HepG2 (cell line): ENCODE measurements around the gene ZNF541. TPM values are rescaled to one million over a fixed set of nuclear protein-coding genes. Genes with fewer than 3 reads are reported as not detected.

Source experiments
- CREM ChIP-seq, 2 experiments: sonication (generic) in 1 of 2; formaldehyde crosslinking in 1 of 2; IDR thresholded peaks; 2 replicates each; pipeline versions ENCODE4 v1.4.0 to v1.6.1; 2016 to 2020; ENCODE audit warnings: antibody characterized with exemption in 1 of 2, mild to moderate bottlenecking in 1 of 2, missing genetic modification reagents in 1 of 2
- GATAD2A ChIP-seq: IDR thresholded peaks from 2 replicates; pipeline ENCODE4 v1.6.1; 2016
- KDM3A ChIP-seq: IDR thresholded peaks from 2 replicates; pipeline ENCODE4 v1.6.1; 2018; ENCODE audit warnings: low read depth, missing compliant biosample characterization
- ZNF337 ChIP-seq: sonication (generic); formaldehyde crosslinking; IDR thresholded peaks from 2 replicates; pipeline ENCODE4 v1.5.1; 2020; ENCODE audit warnings: missing genetic modification reagents, low read depth, mild to moderate bottlenecking, borderline replicate concordance
- polyA plus RNA-seq, 8 experiments: library from polyadenylated mRNA; depleted of rRNA in 3 of 8; stranded (reverse) in 7 of 8; unstranded in 1 of 8; fragments of >200 nt; fragmentation: Illumina TruSeq in 4 of 8; extraction: Trizol in 4 of 8; gene quantifications; 2 replicates each; pipeline versions ENCODE4 v1.2.1 to v1.2.3, GENCODE V29; 2011 to 2016; ENCODE audit warnings: low read depth in 4 of 8, missing spikeins in 1 of 8, mixed read lengths in 1 of 8; ENCODE audit not compliant: insufficient read depth in 1 of 8
- total RNA-seq, 5 experiments: library from RNA; depleted of rRNA; stranded (reverse); fragments of >200 nt; fragmentation: Illumina TruSeq; extraction: Trizol; gene quantifications; 2 replicates each; pipeline ENCODE4 v1.2.3, GENCODE V29; 2016; ENCODE audit warnings: low read depth in 1 of 5
- TF ChIP-seq, protein P1 (sequence below): sonication (generic); formaldehyde crosslinking; IDR thresholded peaks from 2 replicates; pipeline ENCODE4 v1.4.0; 2020; ENCODE audit warnings: missing genetic modification reagents
- TF ChIP-seq, protein P2 (sequence below): sonication (generic); formaldehyde crosslinking; IDR thresholded peaks from 2 replicates; pipeline ENCODE4 v1.4.0; 2020; ENCODE audit warnings: mild to moderate bottlenecking, missing genetic modification reagents

The ZNF541 gene
- total and polyA plus RNA-seq, 2 of the 13 experiments (the other 11 are each of a cell fraction or from before 2014, with no cell fraction given): 0.03 to 0.04 TPM

- TF ChIP-seq, protein P1, sequence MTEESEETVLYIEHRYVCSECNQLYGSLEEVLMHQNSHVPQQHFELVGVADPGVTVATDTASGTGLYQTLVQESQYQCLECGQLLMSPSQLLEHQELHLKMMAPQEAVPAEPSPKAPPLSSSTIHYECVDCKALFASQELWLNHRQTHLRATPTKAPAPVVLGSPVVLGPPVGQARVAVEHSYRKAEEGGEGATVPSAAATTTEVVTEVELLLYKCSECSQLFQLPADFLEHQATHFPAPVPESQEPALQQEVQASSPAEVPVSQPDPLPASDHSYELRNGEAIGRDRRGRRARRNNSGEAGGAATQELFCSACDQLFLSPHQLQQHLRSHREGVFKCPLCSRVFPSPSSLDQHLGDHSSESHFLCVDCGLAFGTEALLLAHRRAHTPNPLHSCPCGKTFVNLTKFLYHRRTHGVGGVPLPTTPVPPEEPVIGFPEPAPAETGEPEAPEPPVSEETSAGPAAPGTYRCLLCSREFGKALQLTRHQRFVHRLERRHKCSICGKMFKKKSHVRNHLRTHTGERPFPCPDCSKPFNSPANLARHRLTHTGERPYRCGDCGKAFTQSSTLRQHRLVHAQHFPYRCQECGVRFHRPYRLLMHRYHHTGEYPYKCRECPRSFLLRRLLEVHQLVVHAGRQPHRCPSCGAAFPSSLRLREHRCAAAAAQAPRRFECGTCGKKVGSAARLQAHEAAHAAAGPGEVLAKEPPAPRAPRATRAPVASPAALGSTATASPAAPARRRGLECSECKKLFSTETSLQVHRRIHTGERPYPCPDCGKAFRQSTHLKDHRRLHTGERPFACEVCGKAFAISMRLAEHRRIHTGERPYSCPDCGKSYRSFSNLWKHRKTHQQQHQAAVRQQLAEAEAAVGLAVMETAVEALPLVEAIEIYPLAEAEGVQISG (CRISPR knock-in tag): no peak
- TF ChIP-seq KDM3A (CRISPR knock-in tag): no peak
- no peak for TF ChIP-seq ZNF337 (CRISPR knock-in tag)
- TF ChIP-seq GATAD2A (CRISPR knock-in tag): no peak
- TF ChIP-seq CREM (IDR thresholded peaks at IDR 0.05): no peak
- TF ChIP-seq CREM (CRISPR knock-in tag; IDR thresholded peaks at IDR 0.05): no peak
- TF ChIP-seq, protein P2, sequence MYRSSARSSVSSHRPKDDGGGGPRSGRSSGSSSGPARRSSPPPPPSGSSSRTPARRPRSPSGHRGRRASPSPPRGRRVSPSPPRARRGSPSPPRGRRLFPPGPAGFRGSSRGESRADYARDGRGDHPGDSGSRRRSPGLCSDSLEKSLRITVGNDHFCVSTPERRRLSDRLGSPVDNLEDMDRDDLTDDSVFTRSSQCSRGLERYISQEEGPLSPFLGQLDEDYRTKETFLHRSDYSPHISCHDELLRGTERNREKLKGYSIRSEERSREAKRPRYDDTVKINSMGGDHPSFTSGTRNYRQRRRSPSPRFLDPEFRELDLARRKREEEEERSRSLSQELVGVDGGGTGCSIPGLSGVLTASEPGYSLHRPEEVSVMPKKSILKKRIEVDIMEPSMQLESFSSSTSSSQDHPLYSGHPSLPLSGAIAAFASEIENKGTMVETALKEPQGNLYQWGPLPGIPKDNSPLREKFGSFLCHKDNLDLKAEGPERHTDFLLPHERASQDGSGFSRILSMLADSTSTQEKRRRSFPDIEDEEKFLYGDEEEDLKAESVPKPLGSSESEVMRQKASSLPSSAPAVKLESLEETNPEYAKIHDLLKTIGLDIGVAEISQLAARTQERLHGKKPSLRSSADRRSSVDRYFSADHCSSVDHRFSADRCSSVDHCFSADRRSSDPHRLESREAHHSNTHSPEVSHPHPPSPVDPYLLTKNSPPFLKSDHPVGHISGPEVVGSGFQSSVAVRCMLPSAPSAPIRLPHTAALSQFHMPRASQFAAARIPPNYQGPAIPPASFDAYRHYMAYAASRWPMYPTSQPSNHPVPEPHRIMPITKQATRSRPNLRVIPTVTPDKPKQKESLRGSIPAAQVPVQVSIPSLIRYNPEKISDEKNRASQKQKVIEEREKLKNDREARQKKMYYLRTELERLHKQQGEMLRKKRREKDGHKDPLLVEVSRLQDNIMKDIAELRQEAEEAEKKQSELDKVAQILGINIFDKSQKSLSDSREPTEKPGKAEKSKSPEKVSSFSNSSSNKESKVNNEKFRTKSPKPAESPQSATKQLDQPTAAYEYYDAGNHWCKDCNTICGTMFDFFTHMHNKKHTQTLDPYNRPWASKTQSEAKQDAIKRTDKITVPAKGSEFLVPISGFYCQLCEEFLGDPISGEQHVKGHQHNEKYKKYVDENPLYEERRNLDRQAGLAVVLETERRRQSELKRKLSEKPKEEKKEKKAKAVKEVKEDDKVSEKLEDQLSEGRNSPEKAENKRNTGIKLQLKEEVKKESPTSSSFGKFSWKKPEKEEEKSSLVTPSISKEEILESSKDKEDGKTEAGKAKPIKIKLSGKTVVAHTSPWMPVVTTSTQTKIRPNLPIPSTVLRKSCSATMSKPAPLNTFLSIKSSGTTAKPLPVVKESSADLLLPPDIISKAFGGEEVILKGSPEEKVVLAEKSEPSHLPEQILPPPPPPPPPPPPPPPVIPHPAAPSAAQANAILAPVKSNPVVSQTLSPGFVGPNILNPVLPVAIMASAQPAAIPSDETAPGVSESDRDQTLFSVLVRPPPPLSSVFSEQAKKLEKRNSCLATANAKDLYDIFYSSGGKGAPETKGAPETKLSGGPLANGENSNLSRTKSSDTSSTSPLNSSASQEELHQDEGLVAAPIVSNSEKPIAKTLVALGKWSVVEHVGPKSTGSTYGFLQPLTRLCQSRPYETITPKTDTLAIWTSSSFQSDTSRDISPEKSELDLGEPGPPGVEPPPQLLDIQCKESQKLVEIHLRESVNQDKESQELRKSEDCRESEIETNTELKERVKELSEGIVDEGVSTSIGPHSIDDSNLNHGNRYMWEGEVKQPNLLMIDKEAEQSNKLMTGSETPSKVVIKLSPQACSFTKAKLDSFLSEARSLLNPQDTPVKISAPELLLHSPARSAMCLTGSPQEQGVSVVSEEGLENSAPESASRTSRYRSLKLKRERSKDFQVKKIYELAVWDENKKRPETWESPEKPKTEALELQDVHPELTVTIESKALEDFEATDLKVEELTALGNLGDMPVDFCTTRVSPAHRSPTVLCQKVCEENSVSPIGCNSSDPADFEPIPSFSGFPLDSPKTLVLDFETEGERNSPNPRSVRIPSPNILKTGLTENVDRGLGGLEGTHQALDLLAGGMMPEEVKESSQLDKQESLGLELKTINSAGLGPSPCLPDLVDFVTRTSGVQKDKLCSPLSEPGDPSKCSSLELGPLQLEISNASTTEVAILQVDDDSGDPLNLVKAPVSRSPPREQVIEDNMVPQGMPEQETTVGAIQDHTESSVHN (CRISPR knock-in tag): no peak
These were observed 30.9 kb downstream of the ZNF541 start (continued) for GRCh38 chr19:47542030-47542475.
